ENCODE results near the gene FHL5. TPM values are rescaled to one million over a fixed set of nuclear protein-coding genes. Genes with fewer than 3 reads are reported as not detected.
A peak's percentile ranks its signal among the peaks of the same experiment; 100 is the strongest.
"Not testable (repeated sequence)": the region's sequence is repeated elsewhere in the genome, so short reads cannot be mapped to it uniquely, and the experiment has no call there.

FHL5 gene
- polyA plus RNA-seq, 6 donors from 2014 or later: not detected

GRCh38 chr6:96621983-96622382 lies 59.1 kb downstream of the FHL5 start:
- DNase-seq (no peak), ATAC-seq (ENCODE audit: low read depth in 2 of 2) (no peak)
- no peaks in the 10 kb centered on the region for H3K36me3 Mint-ChIP-seq
- peaks cover 5 to 9% (median 6%) of the 10 kb centered on the region in 3 donors for H3K4me1 Mint-ChIP-seq
- no peaks in the 10 kb centered on the region for H3K9me3 Mint-ChIP-seq
- H3K27me3 Mint-ChIP-seq: peaks cover 22 to 28% (median 24%) of the 10 kb centered on the region in 3 donors
- no peak overlapping the region for H3K27ac Mint-ChIP-seq
- H3K4me3 Mint-ChIP-seq: no peak overlapping the region

GRCh38 chr6:96624957-96625356 lies 62.0 kb downstream of the FHL5 start:
- Mint-ChIP-seq H3K4me3 (no peak overlapping the region), H3K27ac (peak overlapping the region in 1 of 6 donors; percentile 1), H3K36me3 (no peaks in the 10 kb centered on the region), H3K4me1 (peaks cover 5 to 9% (median 6%) of the 10 kb centered on the region in 3 donors), H3K27me3 (peaks cover 17 to 20% (median 18%) of the 10 kb centered on the region in 3 donors), H3K9me3 (no peaks in the 10 kb centered on the region)
- DNase-seq (no peak), ATAC-seq (ENCODE audit: low read depth in 2 of 2) (no peak)

GRCh38 chr6:96626759-96627364 lies 63.9 kb downstream of the FHL5 start:
- Mint-ChIP-seq H3K27me3 (peaks cover 9 to 18% (median 14%) of the 10 kb centered on the region in 3 donors), H3K4me3 (no peak overlapping the region), H3K4me1 (peaks cover 5 to 9% (median 6%) of the 10 kb centered on the region in 3 donors), H3K9me3 (no peaks in the 10 kb centered on the region), H3K27ac (no peak overlapping the region), H3K36me3 (no peaks in the 10 kb centered on the region)
- peak; percentile 10 for DNase-seq
- ATAC-seq (ENCODE audit: low read depth in 2 of 2): peak; percentile 65 to 67

GRCh38 chr6:96631248-96631647 lies 68.3 kb downstream of the FHL5 start:
- no peak overlapping the region for H3K27ac Mint-ChIP-seq

GRCh38 chr6:96637979-96638378 lies 75.1 kb downstream of the FHL5 start:
- peaks cover 13 to 26% (median 24%) of the 10 kb centered on the region in 3 donors for H3K27me3 Mint-ChIP-seq
- not testable (repeated sequence) for H3K4me1 Mint-ChIP-seq; H3K4me3 Mint-ChIP-seq; H3K36me3 Mint-ChIP-seq; DNase-seq; H3K27ac Mint-ChIP-seq; ATAC-seq (ENCODE audit: low read depth in 2 of 2); H3K9me3 Mint-ChIP-seq

More at GRCh38 chr6:96631248-96631647, 68.3 kb downstream of the FHL5 start:
- no peak overlapping the region for H3K4me3 Mint-ChIP-seq
- peaks cover 0 to 2% (median 0%) of the 10 kb centered on the region in 7 donors for H3K9me3 Mint-ChIP-seq
- no peaks in the 10 kb centered on the region for H3K36me3 Mint-ChIP-seq
- H3K27me3 Mint-ChIP-seq: peaks cover 10 to 18% (median 17%) of the 10 kb centered on the region in 3 donors
- DNase-seq: no peak
- no peak for ATAC-seq (ENCODE audit: low read depth in 2 of 2)
- H3K4me1 Mint-ChIP-seq: no peaks in the 10 kb centered on the region

- Mint-ChIP-seq H3K4me1 (no peaks in the 10 kb centered on the region), H3K9me3 (peaks cover 0 to 2% (median 0%) of the 10 kb centered on the region in 7 donors), H3K4me3 (no peak overlapping the region), H3K27ac (no peak overlapping the region), H3K27me3 (peaks cover 12 to 23% (median 22%) of the 10 kb centered on the region in 3 donors), H3K36me3 (no peaks in the 10 kb centered on the region)
- DNase-seq (no peak), ATAC-seq (ENCODE audit: low read depth in 2 of 2) (no peak)
Measured at GRCh38 chr6:96645106-96645505, 82.2 kb downstream of the FHL5 start.

GRCh38 chr6:96649926-96650325 lies 87.0 kb downstream of the FHL5 start:
- peaks cover 18 to 28% (median 23%) of the 10 kb centered on the region in 3 donors for H3K27me3 Mint-ChIP-seq
- no peak overlapping the region for H3K27ac Mint-ChIP-seq
- ATAC-seq (ENCODE audit: low read depth in 2 of 2) (no peak), DNase-seq (no peak)
- no peak overlapping the region for H3K4me3 Mint-ChIP-seq
- no peaks in the 10 kb centered on the region for H3K9me3 Mint-ChIP-seq
- peaks cover 5 to 6% (median 6%) of the 10 kb centered on the region in 3 donors for H3K4me1 Mint-ChIP-seq
- H3K36me3 Mint-ChIP-seq: no peaks in the 10 kb centered on the region

GRCh38 chr6:96651816-96652215 lies 88.9 kb downstream of the FHL5 start:
- no peak overlapping the region for H3K4me3 Mint-ChIP-seq
- no peaks in the 10 kb centered on the region for H3K9me3 Mint-ChIP-seq
- DNase-seq: no peak

GRCh38 chr6:96652552-96652951 lies 89.6 kb downstream of the FHL5 start:
- ATAC-seq (ENCODE audit: low read depth in 2 of 2): no peak

More at GRCh38 chr6:96651816-96652215, 88.9 kb downstream of the FHL5 start:
- Mint-ChIP-seq H3K27ac (peak overlapping the region in 1 of 6 donors; percentile 25), H3K27me3 (peaks cover 12 to 18% (median 13%) of the 10 kb centered on the region in 3 donors), H3K36me3 (no peaks in the 10 kb centered on the region), H3K4me1 (peaks cover 5 to 6% (median 6%) of the 10 kb centered on the region in 3 donors)
- ATAC-seq (ENCODE audit: low read depth in 2 of 2): no peak

GRCh38 chr6:96653181-96653580 lies 90.3 kb downstream of the FHL5 start:
- Mint-ChIP-seq H3K9me3 (no peaks in the 10 kb centered on the region), H3K27ac (no peak overlapping the region), H3K36me3 (no peaks in the 10 kb centered on the region), H3K4me3 (no peak overlapping the region), H3K27me3 (peaks cover 18 to 23% (median 19%) of the 10 kb centered on the region in 3 donors), H3K4me1 (peaks cover 5 to 6% (median 6%) of the 10 kb centered on the region in 3 donors)
- ATAC-seq (ENCODE audit: low read depth in 2 of 2): no peak
- DNase-seq: no peak

More at GRCh38 chr6:96652552-96652951, 89.6 kb downstream of the FHL5 start:
- Mint-ChIP-seq H3K36me3 (no peaks in the 10 kb centered on the region), H3K4me1 (peaks cover 5 to 6% (median 6%) of the 10 kb centered on the region in 3 donors), H3K9me3 (no peaks in the 10 kb centered on the region), H3K27ac (no peak overlapping the region), H3K4me3 (no peak overlapping the region), H3K27me3 (peaks cover 15 to 19% (median 15%) of the 10 kb centered on the region in 3 donors)
- DNase-seq: no peak

- Mint-ChIP-seq H3K27ac (no peak overlapping the region), H3K9me3 (peaks cover 0 to 8% (median 2%) of the 10 kb centered on the region in 7 donors), H3K4me3 (no peak overlapping the region), H3K4me1 (peaks cover 5 to 6% (median 5%) of the 10 kb centered on the region in 3 donors), H3K36me3 (no peaks in the 10 kb centered on the region), H3K27me3 (peaks cover 9 to 18% (median 13%) of the 10 kb centered on the region in 3 donors)
- ATAC-seq (ENCODE audit: low read depth in 2 of 2): no peak
- DNase-seq: no peak
Measured at GRCh38 chr6:96656567-96656966, 93.6 kb downstream of the FHL5 start.

- H3K4me3 Mint-ChIP-seq: no peak overlapping the region
- peaks cover 0 to 12% (median 4%) of the 10 kb centered on the region in 7 donors for H3K9me3 Mint-ChIP-seq
- H3K36me3 Mint-ChIP-seq: no peaks in the 10 kb centered on the region
- DNase-seq: no peak
- ATAC-seq (ENCODE audit: low read depth in 2 of 2): no peak
- H3K27ac Mint-ChIP-seq: no peak overlapping the region
- H3K27me3 Mint-ChIP-seq: peaks cover 9 to 13% (median 13%) of the 10 kb centered on the region in 3 donors
- H3K4me1 Mint-ChIP-seq: no peaks in the 10 kb centered on the region
Measured at GRCh38 chr6:96657344-96657743, 94.4 kb downstream of the FHL5 start.

- no peak overlapping the region for H3K27ac Mint-ChIP-seq
- H3K36me3 Mint-ChIP-seq: no peaks in the 10 kb centered on the region
- H3K4me3 Mint-ChIP-seq: no peak overlapping the region
- no peaks in the 10 kb centered on the region for H3K4me1 Mint-ChIP-seq
- H3K9me3 Mint-ChIP-seq: peaks cover 2 to 21% (median 4%) of the 10 kb centered on the region in 7 donors
- ATAC-seq (ENCODE audit: low read depth in 2 of 2): no peak
- peaks cover 4 to 13% (median 9%) of the 10 kb centered on the region in 3 donors for H3K27me3 Mint-ChIP-seq
- DNase-seq: no peak
Measured at GRCh38 chr6:96659084-96659845, 96.3 kb downstream of the FHL5 start.
